ENCODE data around the gene WNT2B. TPM values are rescaled to one million over a fixed set of nuclear protein-coding genes. Genes with fewer than 3 reads are reported as not detected.

The WNT2B gene
- total RNA-seq, 1 experiment from 2014 or later = 1.2 TPM

DNA sequence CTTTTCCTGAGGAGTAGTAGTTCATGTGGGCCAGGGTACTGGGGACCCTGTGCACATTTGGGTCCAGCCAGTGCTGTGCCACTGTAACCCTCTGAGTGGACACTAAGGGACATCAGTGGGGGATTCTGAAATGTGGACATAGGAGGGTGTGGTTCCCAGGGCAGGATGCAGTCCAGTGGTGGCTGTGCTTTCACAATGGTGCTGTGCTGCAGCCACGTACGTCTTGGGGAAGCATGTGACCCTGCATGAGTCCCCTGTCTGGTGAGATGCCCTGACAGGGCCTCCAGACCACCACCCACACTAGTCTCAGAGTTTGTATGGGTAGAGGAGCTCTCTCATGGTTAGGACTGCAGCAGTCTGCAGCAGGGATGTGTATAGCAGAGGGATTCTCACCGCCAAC is 37.8 kb upstream of the WNT2B start:
- H3K27me3 Mint-ChIP-seq (ENCODE audit: low read depth) = peaks cover 14% of the 10 kb centered on the region
- ChIA-PET CTCF (interaction anchor here (0.8 kb wide), 1 partner anchor 52 kb away, joined by 3 read pairs; no protein-coding TSS in a partner anchor), POLR2A (no interaction called here)
- H3K4me1 Mint-ChIP-seq = peaks cover 14% of the 10 kb centered on the region
- DNase-seq (ENCODE audit: low spot score) (no peak), ATAC-seq (no peak)
- no peak overlapping the region for H3K4me3 Mint-ChIP-seq
- no peak overlapping the region for H3K27ac Mint-ChIP-seq
- TF ChIP-seq, protein P1, sequence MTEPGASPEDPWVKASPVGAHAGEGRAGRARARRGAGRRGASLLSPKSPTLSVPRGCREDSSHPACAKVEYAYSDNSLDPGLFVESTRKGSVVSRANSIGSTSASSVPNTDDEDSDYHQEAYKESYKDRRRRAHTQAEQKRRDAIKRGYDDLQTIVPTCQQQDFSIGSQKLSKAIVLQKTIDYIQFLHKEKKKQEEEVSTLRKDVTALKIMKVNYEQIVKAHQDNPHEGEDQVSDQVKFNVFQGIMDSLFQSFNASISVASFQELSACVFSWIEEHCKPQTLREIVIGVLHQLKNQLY (CRISPR knock-in tag; IDR thresholded peaks at IDR 0.05) = no peak
- TF ChIP-seq, protein P2, sequence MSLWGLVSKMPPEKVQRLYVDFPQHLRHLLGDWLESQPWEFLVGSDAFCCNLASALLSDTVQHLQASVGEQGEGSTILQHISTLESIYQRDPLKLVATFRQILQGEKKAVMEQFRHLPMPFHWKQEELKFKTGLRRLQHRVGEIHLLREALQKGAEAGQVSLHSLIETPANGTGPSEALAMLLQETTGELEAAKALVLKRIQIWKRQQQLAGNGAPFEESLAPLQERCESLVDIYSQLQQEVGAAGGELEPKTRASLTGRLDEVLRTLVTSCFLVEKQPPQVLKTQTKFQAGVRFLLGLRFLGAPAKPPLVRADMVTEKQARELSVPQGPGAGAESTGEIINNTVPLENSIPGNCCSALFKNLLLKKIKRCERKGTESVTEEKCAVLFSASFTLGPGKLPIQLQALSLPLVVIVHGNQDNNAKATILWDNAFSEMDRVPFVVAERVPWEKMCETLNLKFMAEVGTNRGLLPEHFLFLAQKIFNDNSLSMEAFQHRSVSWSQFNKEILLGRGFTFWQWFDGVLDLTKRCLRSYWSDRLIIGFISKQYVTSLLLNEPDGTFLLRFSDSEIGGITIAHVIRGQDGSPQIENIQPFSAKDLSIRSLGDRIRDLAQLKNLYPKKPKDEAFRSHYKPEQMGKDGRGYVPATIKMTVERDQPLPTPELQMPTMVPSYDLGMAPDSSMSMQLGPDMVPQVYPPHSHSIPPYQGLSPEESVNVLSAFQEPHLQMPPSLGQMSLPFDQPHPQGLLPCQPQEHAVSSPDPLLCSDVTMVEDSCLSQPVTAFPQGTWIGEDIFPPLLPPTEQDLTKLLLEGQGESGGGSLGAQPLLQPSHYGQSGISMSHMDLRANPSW (CRISPR knock-in tag; conservative IDR thresholded peaks at IDR 0.05; ENCODE audit: low read depth) = no peak
- TF ChIP-seq, protein P3, sequence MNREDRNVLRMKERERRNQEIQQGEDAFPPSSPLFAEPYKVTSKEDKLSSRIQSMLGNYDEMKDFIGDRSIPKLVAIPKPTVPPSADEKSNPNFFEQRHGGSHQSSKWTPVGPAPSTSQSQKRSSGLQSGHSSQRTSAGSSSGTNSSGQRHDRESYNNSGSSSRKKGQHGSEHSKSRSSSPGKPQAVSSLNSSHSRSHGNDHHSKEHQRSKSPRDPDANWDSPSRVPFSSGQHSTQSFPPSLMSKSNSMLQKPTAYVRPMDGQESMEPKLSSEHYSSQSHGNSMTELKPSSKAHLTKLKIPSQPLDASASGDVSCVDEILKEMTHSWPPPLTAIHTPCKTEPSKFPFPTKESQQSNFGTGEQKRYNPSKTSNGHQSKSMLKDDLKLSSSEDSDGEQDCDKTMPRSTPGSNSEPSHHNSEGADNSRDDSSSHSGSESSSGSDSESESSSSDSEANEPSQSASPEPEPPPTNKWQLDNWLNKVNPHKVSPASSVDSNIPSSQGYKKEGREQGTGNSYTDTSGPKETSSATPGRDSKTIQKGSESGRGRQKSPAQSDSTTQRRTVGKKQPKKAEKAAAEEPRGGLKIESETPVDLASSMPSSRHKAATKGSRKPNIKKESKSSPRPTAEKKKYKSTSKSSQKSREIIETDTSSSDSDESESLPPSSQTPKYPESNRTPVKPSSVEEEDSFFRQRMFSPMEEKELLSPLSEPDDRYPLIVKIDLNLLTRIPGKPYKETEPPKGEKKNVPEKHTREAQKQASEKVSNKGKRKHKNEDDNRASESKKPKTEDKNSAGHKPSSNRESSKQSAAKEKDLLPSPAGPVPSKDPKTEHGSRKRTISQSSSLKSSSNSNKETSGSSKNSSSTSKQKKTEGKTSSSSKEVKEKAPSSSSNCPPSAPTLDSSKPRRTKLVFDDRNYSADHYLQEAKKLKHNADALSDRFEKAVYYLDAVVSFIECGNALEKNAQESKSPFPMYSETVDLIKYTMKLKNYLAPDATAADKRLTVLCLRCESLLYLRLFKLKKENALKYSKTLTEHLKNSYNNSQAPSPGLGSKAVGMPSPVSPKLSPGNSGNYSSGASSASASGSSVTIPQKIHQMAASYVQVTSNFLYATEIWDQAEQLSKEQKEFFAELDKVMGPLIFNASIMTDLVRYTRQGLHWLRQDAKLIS (CRISPR knock-in tag; IDR thresholded peaks at IDR 0.05; ENCODE audit: borderline replicate concordance) = no peak
- no peak for TF ChIP-seq FOXP1 (CRISPR knock-in tag; IDR thresholded peaks at IDR 0.05; ENCODE audit: borderline replicate concordance)
- TF ChIP-seq, protein P4, sequence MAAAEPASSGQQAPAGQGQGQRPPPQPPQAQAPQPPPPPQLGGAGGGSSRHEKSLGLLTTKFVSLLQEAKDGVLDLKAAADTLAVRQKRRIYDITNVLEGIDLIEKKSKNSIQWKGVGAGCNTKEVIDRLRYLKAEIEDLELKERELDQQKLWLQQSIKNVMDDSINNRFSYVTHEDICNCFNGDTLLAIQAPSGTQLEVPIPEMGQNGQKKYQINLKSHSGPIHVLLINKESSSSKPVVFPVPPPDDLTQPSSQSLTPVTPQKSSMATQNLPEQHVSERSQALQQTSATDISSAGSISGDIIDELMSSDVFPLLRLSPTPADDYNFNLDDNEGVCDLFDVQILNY (CRISPR knock-in tag; IDR thresholded peaks at IDR 0.05) = no peak
- TF ChIP-seq, protein P5, sequence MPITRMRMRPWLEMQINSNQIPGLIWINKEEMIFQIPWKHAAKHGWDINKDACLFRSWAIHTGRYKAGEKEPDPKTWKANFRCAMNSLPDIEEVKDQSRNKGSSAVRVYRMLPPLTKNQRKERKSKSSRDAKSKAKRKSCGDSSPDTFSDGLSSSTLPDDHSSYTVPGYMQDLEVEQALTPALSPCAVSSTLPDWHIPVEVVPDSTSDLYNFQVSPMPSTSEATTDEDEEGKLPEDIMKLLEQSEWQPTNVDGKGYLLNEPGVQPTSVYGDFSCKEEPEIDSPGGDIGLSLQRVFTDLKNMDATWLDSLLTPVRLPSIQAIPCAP (CRISPR knock-in tag; IDR thresholded peaks at IDR 0.05) = no peak
- TF ChIP-seq, protein P6, sequence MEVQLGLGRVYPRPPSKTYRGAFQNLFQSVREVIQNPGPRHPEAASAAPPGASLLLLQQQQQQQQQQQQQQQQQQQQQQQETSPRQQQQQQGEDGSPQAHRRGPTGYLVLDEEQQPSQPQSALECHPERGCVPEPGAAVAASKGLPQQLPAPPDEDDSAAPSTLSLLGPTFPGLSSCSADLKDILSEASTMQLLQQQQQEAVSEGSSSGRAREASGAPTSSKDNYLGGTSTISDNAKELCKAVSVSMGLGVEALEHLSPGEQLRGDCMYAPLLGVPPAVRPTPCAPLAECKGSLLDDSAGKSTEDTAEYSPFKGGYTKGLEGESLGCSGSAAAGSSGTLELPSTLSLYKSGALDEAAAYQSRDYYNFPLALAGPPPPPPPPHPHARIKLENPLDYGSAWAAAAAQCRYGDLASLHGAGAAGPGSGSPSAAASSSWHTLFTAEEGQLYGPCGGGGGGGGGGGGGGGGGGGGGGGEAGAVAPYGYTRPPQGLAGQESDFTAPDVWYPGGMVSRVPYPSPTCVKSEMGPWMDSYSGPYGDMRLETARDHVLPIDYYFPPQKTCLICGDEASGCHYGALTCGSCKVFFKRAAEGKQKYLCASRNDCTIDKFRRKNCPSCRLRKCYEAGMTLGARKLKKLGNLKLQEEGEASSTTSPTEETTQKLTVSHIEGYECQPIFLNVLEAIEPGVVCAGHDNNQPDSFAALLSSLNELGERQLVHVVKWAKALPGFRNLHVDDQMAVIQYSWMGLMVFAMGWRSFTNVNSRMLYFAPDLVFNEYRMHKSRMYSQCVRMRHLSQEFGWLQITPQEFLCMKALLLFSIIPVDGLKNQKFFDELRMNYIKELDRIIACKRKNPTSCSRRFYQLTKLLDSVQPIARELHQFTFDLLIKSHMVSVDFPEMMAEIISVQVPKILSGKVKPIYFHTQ (CRISPR knock-in tag; IDR thresholded peaks at IDR 0.05) = no peak
- TF ChIP-seq, protein P7, sequence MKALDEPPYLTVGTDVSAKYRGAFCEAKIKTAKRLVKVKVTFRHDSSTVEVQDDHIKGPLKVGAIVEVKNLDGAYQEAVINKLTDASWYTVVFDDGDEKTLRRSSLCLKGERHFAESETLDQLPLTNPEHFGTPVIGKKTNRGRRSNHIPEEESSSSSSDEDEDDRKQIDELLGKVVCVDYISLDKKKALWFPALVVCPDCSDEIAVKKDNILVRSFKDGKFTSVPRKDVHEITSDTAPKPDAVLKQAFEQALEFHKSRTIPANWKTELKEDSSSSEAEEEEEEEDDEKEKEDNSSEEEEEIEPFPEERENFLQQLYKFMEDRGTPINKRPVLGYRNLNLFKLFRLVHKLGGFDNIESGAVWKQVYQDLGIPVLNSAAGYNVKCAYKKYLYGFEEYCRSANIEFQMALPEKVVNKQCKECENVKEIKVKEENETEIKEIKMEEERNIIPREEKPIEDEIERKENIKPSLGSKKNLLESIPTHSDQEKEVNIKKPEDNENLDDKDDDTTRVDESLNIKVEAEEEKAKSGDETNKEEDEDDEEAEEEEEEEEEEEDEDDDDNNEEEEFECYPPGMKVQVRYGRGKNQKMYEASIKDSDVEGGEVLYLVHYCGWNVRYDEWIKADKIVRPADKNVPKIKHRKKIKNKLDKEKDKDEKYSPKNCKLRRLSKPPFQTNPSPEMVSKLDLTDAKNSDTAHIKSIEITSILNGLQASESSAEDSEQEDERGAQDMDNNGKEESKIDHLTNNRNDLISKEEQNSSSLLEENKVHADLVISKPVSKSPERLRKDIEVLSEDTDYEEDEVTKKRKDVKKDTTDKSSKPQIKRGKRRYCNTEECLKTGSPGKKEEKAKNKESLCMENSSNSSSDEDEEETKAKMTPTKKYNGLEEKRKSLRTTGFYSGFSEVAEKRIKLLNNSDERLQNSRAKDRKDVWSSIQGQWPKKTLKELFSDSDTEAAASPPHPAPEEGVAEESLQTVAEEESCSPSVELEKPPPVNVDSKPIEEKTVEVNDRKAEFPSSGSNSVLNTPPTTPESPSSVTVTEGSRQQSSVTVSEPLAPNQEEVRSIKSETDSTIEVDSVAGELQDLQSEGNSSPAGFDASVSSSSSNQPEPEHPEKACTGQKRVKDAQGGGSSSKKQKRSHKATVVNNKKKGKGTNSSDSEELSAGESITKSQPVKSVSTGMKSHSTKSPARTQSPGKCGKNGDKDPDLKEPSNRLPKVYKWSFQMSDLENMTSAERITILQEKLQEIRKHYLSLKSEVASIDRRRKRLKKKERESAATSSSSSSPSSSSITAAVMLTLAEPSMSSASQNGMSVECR (CRISPR knock-in tag; IDR thresholded peaks at IDR 0.05; ENCODE audit: borderline replicate concordance) = no peak
- TF ChIP-seq, protein P8, sequence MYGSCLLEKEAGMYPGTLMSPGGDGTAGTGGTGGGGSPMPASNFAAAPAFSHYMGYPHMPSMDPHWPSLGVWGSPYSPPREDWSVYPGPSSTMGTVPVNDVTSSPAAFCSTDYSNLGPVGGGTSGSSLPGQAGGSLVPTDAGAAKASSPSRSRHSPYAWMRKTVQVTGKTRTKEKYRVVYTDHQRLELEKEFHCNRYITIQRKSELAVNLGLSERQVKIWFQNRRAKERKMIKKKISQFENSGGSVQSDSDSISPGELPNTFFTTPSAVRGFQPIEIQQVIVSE (CRISPR knock-in tag; IDR thresholded peaks at IDR 0.05; ENCODE audit: borderline replicate concordance) = no peak
- no peak for TF ChIP-seq NR1H2 (CRISPR knock-in tag; IDR thresholded peaks at IDR 0.05)
- TF ChIP-seq ZNF396 (CRISPR knock-in tag; IDR thresholded peaks at IDR 0.05; ENCODE audit: borderline replicate concordance) = no peak
- TF ChIP-seq SMAD3 (CRISPR knock-in tag; IDR thresholded peaks at IDR 0.05; ENCODE audit: borderline replicate concordance) = no peak
- TF ChIP-seq PRRX2 (CRISPR knock-in tag; IDR thresholded peaks at IDR 0.05) = no peak
- TF ChIP-seq, protein P9, sequence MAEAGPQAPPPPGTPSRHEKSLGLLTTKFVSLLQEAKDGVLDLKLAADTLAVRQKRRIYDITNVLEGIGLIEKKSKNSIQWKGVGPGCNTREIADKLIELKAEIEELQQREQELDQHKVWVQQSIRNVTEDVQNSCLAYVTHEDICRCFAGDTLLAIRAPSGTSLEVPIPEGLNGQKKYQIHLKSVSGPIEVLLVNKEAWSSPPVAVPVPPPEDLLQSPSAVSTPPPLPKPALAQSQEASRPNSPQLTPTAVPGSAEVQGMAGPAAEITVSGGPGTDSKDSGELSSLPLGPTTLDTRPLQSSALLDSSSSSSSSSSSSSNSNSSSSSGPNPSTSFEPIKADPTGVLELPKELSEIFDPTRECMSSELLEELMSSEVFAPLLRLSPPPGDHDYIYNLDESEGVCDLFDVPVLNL (CRISPR knock-in tag; IDR thresholded peaks at IDR 0.05; ENCODE audit: borderline replicate concordance, low read depth) = no peak
- H3K36me3 Mint-ChIP-seq = peaks cover 3% of the 10 kb centered on the region
- H3K9me3 Mint-ChIP-seq = peaks cover 15% of the 10 kb centered on the region

Data from WTC11 (cell line).